Measurements from ENCODE around the gene ATIC. TPM values are rescaled to one million over a fixed set of nuclear protein-coding genes. Genes with fewer than 3 reads are reported as not detected.

The ATIC gene
- polyA plus RNA-seq, 3 donors: 20.8 to 32.3 (median 21.6) TPM

DNA sequence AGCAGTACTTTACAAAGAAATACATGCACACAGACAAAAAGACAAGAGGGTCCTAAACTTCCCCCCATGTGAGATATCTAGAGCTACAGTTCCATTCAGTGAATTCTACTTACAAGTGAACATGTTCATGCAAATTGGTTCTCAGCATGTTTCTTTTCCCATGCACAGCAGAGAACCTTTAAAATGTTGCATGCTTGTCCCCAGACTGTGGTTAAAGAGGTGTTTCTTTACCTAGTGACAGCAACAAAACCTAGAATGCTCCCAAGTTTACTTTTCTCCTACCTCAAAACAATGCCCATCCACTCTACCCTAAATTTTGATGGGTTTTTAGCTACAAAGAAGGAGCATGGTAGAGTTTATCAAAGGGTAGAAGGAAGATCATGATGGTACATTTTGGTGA, 80.3 kb downstream of the ATIC start:
- H3K27me3 ChIP-seq (ENCODE audit: control insufficient read depth in 2 of 2, insufficient read depth in 2 of 2, low read length in 2 of 2): no peaks in the 10 kb centered on the region
- no peak for DNase-seq
- Mint-ChIP-seq H3K36me3 (no peaks in the 10 kb centered on the region), H3K27ac (no peak overlapping the region), H3K4me1 (peaks cover 7% of the 10 kb centered on the region), H3K27me3 (ENCODE audit: low read depth in 3 of 3) (peaks cover 0 to 3% (median 0%) of the 10 kb centered on the region in 3 donors), H3K9me3 (no peaks in the 10 kb centered on the region), H3K4me3 (no peak overlapping the region)
- H3K4me1 ChIP-seq (ENCODE audit: control insufficient read depth in 1 of 2, insufficient read depth in 2 of 2, low read length in 2 of 2): peaks cover 5 to 8% of the 10 kb centered on the region in 2 donors
- no peak overlapping the region for H3K27ac ChIP-seq (ENCODE audit: low read depth in 1 of 2, low read length in 2 of 2)
- H3K4me2 ChIP-seq (replicated peaks; ENCODE audit: extremely low read depth, low read length, poor library complexity, severe bottlenecking): no peak overlapping the region
- H3K4me3 ChIP-seq (replicated peaks in 1 of 3; ENCODE audit: low read depth in 2 of 3, low read length in 3 of 3): no peak overlapping the region
- no peaks in the 10 kb centered on the region for H3K36me3 ChIP-seq (replicated peaks in 1 of 2; ENCODE audit: control insufficient read depth in 1 of 2, insufficient read depth in 2 of 2, low read length in 2 of 2)
- H3K9me3 ChIP-seq (replicated peaks in 1 of 2; ENCODE audit: control insufficient read depth in 1 of 2, insufficient read depth in 1 of 2, low read length in 2 of 2): no peaks in the 10 kb centered on the region
- intact Hi-C loops (cut with micrococcal nuclease): no loop called here
- no peaks in the 10 kb centered on the region for H3K79me2 ChIP-seq (ENCODE audit: insufficient read depth, low read length)
- no peaks in the 10 kb centered on the region for H4K20me1 ChIP-seq (ENCODE audit: insufficient read depth, low read length)
- no peak for TF ChIP-seq CTCF (IDR thresholded peaks at IDR 0.05)
- no peak overlapping the region for H3K9ac ChIP-seq (ENCODE audit: insufficient read depth, low read length, poor library complexity, severe bottlenecking)
- no peak overlapping the region for H2AFZ ChIP-seq (ENCODE audit: insufficient read depth, low read depth, low read length, poor library complexity, severe bottlenecking)

GRCh38 chr2:215392687-215393270, 80.9 kb downstream of the ATIC start:
- Histone ChIP-seq H3K9me3 (replicated peaks in 1 of 2; ENCODE audit: control insufficient read depth in 1 of 2, insufficient read depth in 1 of 2, low read length in 2 of 2) (no peaks in the 10 kb centered on the region), H3K4me3 (replicated peaks in 1 of 3; ENCODE audit: low read depth in 2 of 3, low read length in 3 of 3) (no peak overlapping the region), H3K9ac (ENCODE audit: insufficient read depth, low read length, poor library complexity, severe bottlenecking) (no peak overlapping the region), H3K27me3 (ENCODE audit: control insufficient read depth in 2 of 2, insufficient read depth in 2 of 2, low read length in 2 of 2) (no peaks in the 10 kb centered on the region), H2AFZ (ENCODE audit: insufficient read depth, low read depth, low read length, poor library complexity, severe bottlenecking) (no peak overlapping the region), H3K4me1 (ENCODE audit: control insufficient read depth in 1 of 2, insufficient read depth in 2 of 2, low read length in 2 of 2) (peaks cover 5 to 9% of the 10 kb centered on the region in 2 donors), H3K4me2 (replicated peaks; ENCODE audit: extremely low read depth, low read length, poor library complexity, severe bottlenecking) (no peak overlapping the region), H3K79me2 (ENCODE audit: insufficient read depth, low read length) (no peaks in the 10 kb centered on the region), H3K27ac (ENCODE audit: low read depth in 1 of 2, low read length in 2 of 2) (no peak overlapping the region), H3K36me3 (replicated peaks in 1 of 2; ENCODE audit: control insufficient read depth in 1 of 2, insufficient read depth in 2 of 2, low read length in 2 of 2) (no peaks in the 10 kb centered on the region), H4K20me1 (ENCODE audit: insufficient read depth, low read length) (no peaks in the 10 kb centered on the region)
- no peaks in the 10 kb centered on the region for H3K9me3 Mint-ChIP-seq
- DNase-seq: no peak
- peaks cover 7% of the 10 kb centered on the region for H3K4me1 Mint-ChIP-seq
- WGBS (ENCODE audit: insufficient coverage): 96% methylated on average over 10 of the region's 12 CpGs
- no peak overlapping the region for H3K4me3 Mint-ChIP-seq
- no peak for TF ChIP-seq CTCF (IDR thresholded peaks at IDR 0.05)
- peaks cover 0 to 3% (median 0%) of the 10 kb centered on the region in 3 donors for H3K27me3 Mint-ChIP-seq (ENCODE audit: low read depth in 3 of 3)
- H3K27ac Mint-ChIP-seq: no peak overlapping the region
- no peaks in the 10 kb centered on the region for H3K36me3 Mint-ChIP-seq
- intact Hi-C loops (cut with micrococcal nuclease): no loop called here
